Keratinocyte (primary cell): ENCODE results near the gene BMP7.

Experiments used
- CTCF ChIP-seq, 3 experiments: IDR thresholded peaks in 1 of 3; conservative IDR thresholded peaks in 1 of 3; optimal IDR thresholded peaks in 1 of 3; 2 replicates in 2 of 3; 3 replicates in 1 of 3; pipeline versions ENCODE3 to v1.5.1; 2011; ENCODE audit warnings: low read length in 3 of 3, mild to moderate bottlenecking in 3 of 3, moderate library complexity in 2 of 3, control low read depth in 1 of 3, inconsistent platforms in 1 of 3; ENCODE audit not compliant: insufficient read depth in 2 of 3; ENCODE audit errors: extremely low read depth in 1 of 3
- EZH2 ChIP-seq: IDR thresholded peaks from one replicate; pipeline ENCODE4 v1.6.1; 2012; ENCODE audit warnings: inconsistent platforms, mild to moderate bottlenecking, low read length, moderate library complexity

GRCh38 chr20:57219071-57219677 is 47.3 kb downstream of the BMP7 start:
- TF ChIP-seq CTCF (optimal IDR thresholded peaks at IDR 0.05 in 1 of 3, IDR thresholded peaks at IDR 0.05 in 1 of 3, conservative IDR thresholded peaks at IDR 0.05 in 1 of 3; ENCODE audit: extremely low read depth in 1 of 3, insufficient read depth in 2 of 3, low read length in 3 of 3), result no peak
- TF ChIP-seq EZH2, result no peak
